ENCODE results near the gene OXSR1.
"Not testable (repeated sequence)": the region's sequence is repeated elsewhere in the genome, so short reads cannot be mapped to it uniquely, and the experiment has no call there.

OXSR1 gene

GRCh38 chr3:38146504-38146903, 18.8 kb upstream of the OXSR1 start:
- no peak for DNase-seq

GRCh38 chr3:38147421-38147820, 17.9 kb upstream of the OXSR1 start:
- no peak for DNase-seq

- DNase-seq: no peak
These were observed 16.9 kb upstream of the OXSR1 start for GRCh38 chr3:38148311-38148882.

DNA sequence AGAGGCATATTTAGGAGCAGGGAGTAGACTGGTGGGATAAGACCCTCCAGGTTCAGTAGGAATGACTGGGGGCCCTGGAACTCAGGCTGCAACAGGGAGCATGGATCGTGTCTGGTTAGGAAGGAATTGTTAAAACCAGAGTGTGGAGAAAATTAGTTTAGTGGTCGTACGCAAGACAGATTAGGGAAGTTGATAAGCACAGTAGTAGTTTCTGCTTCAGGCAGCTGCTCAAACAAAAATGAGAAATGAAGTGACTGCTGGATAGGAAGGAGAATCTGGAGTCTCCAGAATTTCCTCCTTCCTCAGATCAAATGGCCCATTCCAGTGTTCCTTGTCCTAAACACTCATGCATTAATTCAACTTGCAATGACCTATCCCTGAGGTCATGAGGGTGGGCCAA, 15.6 kb upstream of the OXSR1 start:
- no peak for DNase-seq

DNA sequence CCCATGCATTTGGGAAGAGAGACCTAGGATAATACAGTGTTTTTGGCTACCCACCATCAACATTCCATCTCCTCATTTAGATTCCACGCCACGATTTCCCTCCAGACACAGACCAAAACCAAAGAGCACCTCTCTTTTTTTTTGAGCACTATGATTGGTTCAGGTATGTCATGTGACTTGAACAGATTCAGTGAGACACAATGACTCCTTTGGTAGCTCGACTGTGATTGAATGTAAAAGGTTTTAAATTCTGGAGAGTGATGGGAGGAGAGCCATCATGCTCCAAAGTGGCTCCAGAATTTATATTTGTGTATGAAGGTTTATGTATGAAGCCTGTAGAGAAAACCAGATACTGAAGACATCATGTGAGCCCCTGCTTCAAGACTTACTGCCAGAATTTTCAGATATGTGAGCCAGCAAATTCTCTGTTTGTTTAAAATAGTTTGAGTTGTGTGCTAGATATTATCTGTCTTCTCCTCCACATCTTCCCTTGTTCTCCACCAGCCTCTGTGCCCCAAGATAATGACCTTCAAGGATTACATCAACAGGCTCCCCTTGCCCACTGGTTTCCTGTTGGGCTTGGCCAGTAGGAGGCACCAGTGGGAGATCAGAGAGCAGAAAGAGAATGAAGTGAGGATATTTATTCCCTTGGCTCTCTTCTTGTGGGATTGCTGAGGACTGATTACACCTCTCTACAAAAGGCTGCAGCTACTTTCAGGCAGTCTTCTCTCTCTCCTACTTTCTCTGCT, 14.4 kb upstream of the OXSR1 start:
- no peak for DNase-seq

GRCh38 chr3:38151667-38152265, 13.6 kb upstream of the OXSR1 start:
- DNase-seq: no peak

DNA sequence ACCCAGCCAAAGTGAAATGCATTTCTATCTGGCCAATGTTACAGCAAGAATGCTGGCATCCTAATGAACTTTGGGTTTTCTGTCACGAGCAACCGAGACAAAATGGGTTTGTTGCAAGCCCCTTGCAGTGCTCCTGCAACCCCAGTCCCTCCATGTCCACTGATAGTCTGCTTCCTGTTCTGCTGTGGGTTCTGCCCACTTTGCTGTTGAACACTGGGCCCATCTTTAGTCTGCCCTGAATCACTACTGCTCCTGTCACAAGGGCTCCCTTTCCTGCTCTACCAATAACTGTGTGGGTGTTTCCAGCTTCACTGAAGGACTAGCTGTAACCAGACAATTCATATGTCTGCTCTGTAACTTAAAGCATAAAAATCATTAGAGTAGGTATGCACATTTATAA, 12.7 kb upstream of the OXSR1 start:
- no peak for DNase-seq

DNA sequence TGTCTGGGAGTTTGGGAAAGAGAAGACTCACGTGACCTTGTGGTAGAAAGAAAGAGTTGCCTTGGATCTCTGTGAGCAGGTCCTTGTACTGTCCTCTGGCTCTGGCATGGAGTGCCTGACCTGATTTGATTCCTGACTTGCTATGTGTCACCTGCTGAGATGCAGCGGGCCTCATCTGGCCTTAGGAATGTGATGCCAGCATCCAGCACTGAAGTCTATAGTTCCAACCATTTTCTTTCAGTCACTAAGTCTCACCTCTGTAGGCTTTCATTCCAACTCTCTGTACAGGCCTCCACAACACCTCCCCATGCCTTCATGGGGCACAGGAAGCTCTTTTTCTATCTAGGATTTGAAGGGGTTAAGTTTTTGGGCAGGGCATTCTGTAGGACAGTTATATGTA, 12.1 kb upstream of the OXSR1 start:
- DNase-seq: no peak

GRCh38 chr3:38154033-38154494, 11.3 kb upstream of the OXSR1 start:
- no peak for DNase-seq

DNA sequence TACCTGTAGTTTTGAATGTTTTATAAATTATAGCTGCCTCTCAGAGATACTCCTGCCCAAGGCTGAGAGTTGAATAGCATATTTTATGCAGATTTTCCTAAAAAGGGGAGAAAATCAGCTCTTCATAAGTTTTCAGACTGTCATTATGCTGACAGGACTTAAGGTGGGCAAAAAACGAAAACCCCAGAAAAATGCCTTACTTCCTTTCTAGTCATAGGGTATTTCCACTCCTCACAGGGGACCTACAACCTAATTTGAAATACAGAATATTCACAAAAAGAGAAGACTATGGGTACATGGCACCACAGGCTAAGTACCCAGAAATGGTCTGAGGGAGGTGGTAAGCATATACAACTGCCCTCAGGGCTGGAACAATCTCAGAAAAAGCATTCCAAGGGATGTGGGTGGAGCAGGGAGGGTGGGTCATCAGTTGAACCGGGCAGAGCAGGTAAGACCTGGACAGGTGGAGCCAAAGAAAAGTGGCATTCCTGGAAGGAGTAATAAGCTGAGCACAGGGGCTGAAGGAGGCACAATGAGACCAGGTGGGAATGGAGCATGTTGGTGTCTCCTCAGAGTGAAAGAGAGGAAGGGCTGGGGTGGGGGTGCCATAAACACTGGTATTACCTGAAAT, 10.6 kb upstream of the OXSR1 start:
- DNase-seq: no peak

GRCh38 chr3:38155825-38156224, 9.5 kb upstream of the OXSR1 start:
- no peak for DNase-seq

GRCh38 chr3:38157117-38157516, 8.2 kb upstream of the OXSR1 start:
- DNase-seq: no peak

GRCh38 chr3:38157595-38157994, 7.7 kb upstream of the OXSR1 start:
- DNase-seq: peak; percentile 51

DNA sequence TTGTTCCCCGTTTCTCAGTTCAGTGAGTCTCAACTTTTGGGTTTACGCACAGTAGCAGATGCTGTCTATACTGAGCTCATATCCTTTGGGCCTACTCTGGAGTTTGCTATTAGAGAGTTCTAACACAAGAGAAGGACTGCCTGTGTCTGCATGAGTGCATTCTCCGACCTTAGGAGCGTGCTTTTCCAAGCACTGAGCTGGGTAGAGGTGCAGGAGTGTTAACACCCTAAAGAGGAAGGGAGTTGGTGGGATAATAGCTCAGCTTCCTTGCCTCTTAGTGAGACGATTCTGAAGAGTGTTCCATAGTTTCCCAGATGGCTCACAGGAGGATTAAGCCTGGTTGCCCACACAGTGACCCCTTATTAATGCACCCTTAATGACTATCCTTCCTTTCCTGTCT, 6.9 kb upstream of the OXSR1 start:
- no peak for DNase-seq

- DNase-seq: not testable (repeated sequence)
These were observed 4.6 kb upstream of the OXSR1 start for GRCh38 chr3:38160704-38161103.

- DNase-seq: no peak
These were observed 2.1 kb upstream of the OXSR1 start for GRCh38 chr3:38163117-38163840.

DNA sequence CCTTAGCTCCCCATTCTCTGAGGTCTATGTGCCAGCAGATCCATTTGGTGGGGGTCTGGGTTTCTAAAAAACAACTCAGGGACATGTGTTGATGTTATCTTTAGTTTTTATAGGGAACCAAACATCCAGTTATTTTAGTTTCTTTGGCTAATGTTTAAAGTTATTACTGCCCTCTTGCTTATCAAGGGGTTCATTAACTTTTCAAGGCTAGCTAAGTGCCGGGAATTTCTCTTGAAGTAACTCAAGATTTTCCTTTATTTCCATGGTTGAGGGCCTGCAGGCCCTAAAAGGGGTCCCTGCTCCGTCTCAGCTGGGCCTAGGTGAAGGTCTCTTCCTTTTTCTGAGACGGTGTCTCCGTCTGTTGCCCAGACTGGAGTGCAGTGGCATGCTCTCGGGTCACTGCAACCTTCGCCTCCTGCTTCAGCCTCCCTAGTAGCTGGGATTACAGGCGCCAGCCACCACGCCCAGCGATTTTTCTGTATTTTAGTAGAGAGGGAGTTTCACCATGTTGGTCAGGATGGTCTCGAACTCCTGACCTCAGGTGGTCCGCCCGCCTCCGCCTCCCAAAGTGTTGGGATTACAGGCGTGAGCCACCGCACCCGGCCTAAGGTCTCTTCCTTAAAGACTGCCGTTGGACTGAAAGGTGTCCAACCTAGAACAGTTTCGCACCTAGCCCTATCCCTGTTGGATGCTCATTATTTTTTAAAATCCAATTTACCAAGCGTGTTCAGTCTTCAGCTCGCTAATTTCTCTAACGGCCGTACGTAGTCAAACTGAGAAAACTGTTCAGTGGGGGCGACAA, 1.3 kb upstream of the OXSR1 start:
- no peak for DNase-seq

DNA sequence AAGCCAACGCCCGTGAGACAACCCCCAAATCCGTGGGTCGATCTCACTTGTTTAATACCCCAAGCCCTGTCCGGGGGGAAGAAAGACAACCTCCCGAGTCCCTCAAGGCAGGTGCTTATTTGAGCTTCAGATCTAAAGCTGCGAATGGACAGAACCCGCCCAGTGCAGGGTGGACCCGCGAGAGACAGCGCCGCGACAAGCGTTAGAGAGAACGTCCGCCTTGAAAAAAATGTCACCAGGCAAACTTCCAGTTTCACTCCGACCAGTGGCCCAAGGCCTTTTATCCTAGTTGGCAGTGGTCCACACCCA, 740 bp upstream of the OXSR1 start:
- DNase-seq: no peak

DNA sequence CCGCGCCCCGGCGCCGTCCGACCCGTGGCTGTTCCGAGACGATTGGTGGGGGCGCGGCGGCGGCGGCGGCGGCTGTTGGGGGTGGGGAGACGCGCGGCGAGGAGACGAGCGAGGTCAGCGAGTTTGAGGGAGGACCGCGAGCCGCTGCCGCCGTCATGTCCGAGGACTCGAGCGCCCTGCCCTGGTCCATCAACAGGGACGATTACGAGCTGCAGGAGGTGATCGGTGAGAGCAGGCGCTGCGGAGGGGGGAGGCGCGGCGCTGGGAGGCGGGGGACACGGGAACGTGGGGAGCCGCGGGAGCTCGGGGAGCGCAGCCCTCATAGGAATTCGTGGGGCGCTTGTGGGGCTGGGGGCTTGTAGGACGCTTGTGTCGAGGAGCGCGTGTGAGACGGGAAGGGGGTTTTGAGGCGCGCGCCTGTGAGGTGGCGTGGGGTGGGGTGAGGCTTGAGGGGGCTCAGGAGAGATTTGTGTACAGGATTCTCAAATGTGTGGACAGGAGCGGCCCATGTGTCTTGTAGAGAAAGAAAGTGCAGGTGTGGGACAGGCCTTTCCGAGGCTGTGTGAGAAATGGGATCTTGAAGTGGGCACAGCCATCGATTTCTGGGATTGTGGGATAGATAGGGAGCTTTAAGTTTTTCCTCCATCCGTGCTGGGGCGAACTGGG, 518 bp downstream of the OXSR1 start:
- DNase-seq: no peak

DNA sequence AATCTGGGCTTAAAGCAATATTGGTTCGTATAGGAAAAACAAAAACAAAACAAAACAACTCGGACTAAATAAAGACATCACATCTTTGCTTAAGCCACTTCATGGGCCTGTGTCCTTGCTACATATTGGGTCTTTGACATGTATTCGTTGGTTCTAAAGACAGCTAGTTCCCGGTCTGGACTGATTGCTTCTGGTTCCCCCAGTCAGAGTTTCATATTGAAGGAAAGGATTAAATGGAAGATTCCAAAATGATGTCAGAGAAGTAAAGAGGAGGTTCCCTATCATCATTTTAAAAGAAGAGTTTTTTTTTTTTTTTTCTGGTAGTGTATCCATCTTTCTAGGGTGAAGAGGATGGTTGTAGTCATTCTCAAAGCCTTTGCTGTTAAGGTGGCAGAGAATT, 2.3 kb downstream of the OXSR1 start:
- no peak for DNase-seq

DNA sequence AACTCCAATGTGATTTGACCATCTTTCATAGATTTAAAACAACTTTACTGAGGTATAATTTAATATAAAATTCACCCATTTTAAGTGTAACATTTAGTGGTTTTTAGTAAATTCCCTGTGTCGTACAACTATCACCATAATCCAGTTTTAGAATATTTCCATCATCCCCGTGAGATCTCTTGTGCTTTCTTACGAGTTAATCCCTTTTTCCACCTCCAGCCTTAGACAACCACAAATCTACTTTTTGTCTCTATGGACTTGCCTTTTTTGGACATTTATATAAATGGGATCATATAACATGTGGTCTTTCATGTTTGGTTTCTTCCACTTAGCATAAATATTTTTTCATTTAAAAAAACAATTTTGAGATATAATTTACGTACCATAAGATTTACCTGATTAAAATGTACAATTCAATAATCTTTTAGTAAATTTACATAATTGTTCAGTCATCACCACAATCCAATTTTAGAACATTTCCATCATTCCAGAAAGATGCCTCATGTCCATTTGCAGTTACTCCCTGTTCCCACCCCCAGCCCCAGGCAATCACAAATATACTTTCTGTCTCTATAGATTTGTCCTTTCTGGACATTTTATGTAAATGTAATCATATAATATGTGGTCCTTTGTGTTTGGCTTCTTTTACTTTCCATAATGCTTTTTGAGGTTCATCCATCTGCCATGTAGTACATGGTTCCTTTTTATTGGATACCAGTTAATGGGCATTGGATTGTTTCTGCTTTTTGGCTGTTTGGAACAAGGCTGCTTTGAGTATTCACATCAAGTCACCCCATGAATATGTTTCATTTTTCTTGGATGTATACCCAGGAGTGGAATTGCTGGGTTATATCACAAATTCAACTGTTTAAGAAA, 3.1 kb downstream of the OXSR1 start:
- DNase-seq: no peak

Data from eye (tissue), 1 donor.